Fibroblast of skin of right biceps (primary cell): ENCODE measurements around the gene IMPA2.
"Not testable (repeated sequence)": the region's sequence is repeated elsewhere in the genome, so short reads cannot be mapped to it uniquely, and the experiment has no call there.

Source experiments
- DNase-seq: peaks from one replicate; pipeline ENCODE4 v3.0.0-alpha.2; 2013

Gene IMPA2

GRCh38 chr18:12052866-12053265 lies 71.6 kb downstream of the IMPA2 start:
- no peak for DNase-seq

- no peak for DNase-seq
Observed at GRCh38 chr18:12053289-12053688, 72.0 kb downstream of the IMPA2 start.

- DNase-seq, result peak; percentile 41
Observed at GRCh38 chr18:12056034-12056883, 75.0 kb downstream of the IMPA2 start.

- DNase-seq, result no peak
Observed at GRCh38 chr18:12056884-12057402, 75.6 kb downstream of the IMPA2 start.

GRCh38 chr18:12057419-12058039 lies 76.2 kb downstream of the IMPA2 start:
- DNase-seq, result no peak

GRCh38 chr18:12059334-12060181 lies 78.3 kb downstream of the IMPA2 start:
- DNase-seq, result no peak

- no peak for DNase-seq
Observed at GRCh38 chr18:12060182-12060870, 79.0 kb downstream of the IMPA2 start.

GRCh38 chr18:12061685-12062084 lies 80.4 kb downstream of the IMPA2 start:
- DNase-seq, result no peak

- no peak for DNase-seq
Observed at GRCh38 chr18:12062974-12063373, 81.7 kb downstream of the IMPA2 start.

GRCh38 chr18:12064086-12064763 lies 82.9 kb downstream of the IMPA2 start:
- no peak for DNase-seq

GRCh38 chr18:12065397-12065796 lies 84.1 kb downstream of the IMPA2 start:
- DNase-seq, result no peak

GRCh38 chr18:12066910-12067511 lies 85.7 kb downstream of the IMPA2 start:
- no peak for DNase-seq

- DNase-seq, result no peak
Observed at GRCh38 chr18:12067671-12068070, 86.4 kb downstream of the IMPA2 start.

GRCh38 chr18:12068316-12068949 lies 87.1 kb downstream of the IMPA2 start:
- DNase-seq, result not testable (repeated sequence)

- no peak for DNase-seq
Observed at GRCh38 chr18:12068950-12069320, 87.6 kb downstream of the IMPA2 start.

GRCh38 chr18:12071066-12071465 lies 89.8 kb downstream of the IMPA2 start:
- DNase-seq, result not testable (repeated sequence)

- DNase-seq, result no peak
Observed at GRCh38 chr18:12072996-12073395, 91.7 kb downstream of the IMPA2 start.

GRCh38 chr18:12074736-12075135 lies 93.4 kb downstream of the IMPA2 start:
- DNase-seq, result no peak

GRCh38 chr18:12076424-12077140 lies 95.3 kb downstream of the IMPA2 start:
- DNase-seq, result peak; percentile 49

GRCh38 chr18:12077994-12078393 lies 96.7 kb downstream of the IMPA2 start:
- not testable (repeated sequence) for DNase-seq
